Measurements from ENCODE around the gene KRT31.
"Not testable (repeated sequence)": the region's sequence is repeated elsewhere in the genome, so short reads cannot be mapped to it uniquely, and the experiment has no call there.

KRT31 gene

GRCh38 chr17:41417127-41417526 lies 19.7 kb upstream of the KRT31 start:
- no peak for DNase-seq

- no peak for DNase-seq
Observed at GRCh38 chr17:41416479-41416878, 19.1 kb upstream of the KRT31 start.

DNA sequence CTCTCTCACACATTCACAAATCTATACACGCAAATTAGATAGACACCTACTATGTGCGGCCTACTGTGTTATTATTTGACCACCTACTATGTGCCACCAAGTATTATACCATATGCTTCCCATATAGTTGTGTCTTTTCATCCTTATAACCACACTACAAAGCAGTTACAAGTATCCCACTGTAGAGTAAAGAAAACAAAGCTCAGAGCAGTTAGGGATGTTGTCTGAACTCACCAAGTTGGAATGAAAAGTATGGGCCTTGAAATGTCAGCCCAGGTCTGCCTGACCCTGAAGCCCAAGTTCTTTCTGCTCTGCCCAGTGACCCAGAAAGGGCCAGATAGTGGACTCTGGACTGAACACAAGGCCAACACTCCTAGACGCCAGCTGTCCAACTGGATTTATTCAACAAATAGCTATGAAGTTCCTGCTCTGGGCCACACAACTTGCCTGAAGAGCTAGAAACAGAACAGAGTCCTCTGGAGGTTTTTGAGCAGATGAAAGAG lies 18.5 kb upstream of the KRT31 start:
- DNase-seq = no peak

- no peak for DNase-seq
Observed at GRCh38 chr17:41415411-41415810, 18.0 kb upstream of the KRT31 start.

DNA sequence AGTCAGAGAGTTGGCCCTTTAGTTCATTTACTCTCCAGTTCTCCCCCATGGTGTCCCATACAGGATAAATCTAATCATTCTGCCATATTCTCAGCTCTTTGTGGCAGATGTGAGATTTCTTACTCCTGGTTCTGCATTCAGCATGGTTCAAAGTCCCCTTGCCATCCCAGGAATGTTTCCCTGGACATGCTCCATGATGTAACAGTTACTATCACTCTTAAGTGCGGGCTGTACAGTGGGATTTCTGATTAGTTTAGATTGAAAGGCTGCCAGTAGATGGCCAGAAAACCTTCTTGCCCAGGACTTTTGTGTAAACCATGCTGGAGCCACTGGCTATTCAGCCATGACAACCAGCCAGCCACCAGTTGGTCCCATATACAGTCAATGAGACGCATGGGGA lies 16.6 kb upstream of the KRT31 start:
- DNase-seq = no peak

DNA sequence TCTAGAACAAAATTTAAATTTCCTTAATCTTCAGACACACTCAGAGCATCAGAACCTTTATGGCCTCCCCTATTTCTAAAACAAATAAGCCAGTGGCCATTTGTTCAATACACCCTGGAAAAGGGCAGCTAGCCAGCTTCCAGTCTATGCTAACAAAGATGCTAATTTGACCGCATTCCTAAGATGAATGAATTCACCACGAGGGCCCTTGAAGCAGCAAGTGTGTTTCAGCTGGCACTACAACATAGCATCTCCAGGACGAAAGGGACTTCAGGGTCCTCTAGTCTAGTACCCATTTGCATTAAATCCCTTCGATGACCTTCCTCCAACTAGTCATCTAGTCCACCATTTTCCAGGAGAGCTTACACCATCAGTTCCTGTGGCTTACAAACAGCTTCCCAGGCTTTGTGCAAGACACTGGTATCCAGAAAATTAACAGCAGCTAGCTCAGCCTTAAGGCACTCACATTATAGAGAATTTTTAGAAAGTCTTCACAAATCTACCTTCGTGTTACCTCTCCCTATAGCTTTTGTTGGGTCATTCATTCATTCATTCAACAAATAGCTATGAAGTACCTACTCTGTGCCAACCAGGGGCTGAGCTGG lies 16.0 kb upstream of the KRT31 start:
- no peak for DNase-seq

DNA sequence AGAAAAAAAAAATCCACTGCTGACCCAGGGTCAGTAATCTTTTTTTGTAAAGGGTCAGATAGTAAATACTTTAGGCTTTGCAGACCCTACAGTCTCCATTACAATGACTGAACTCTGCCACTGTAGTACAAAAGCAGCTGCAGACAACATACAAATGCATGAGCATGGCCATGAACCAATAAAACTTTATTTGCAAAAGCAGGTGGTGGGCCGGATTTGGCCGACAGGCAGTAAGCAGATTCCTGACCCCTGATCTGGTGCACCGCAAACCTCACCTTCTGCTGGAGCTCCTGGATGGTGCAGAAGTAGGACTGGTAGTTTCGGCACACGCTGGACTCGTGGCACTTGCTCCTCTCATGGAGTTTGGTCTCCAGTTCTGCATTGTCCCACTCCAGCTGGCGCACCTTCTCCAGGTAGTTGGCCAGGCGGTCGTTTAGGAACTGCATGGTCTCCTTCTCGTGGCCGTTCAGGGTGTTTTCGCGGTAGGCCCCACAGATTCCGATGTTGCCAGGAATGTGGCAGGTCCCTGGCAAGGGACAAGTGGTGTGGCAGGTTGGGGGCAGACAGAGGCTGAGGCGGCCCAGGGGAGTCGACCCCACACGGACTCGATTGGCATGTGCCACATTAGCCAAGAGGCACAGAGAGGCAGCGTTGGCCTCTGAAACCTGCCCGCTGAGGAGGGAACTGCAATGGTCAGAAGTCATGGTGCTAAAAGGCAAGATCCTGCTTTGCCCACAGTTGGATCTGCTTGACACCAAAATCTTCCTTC lies 13.8 kb upstream of the KRT31 start:
- DNase-seq = no peak

- DNase-seq = no peak
Observed at GRCh38 chr17:41407226-41407625, 9.8 kb upstream of the KRT31 start.

DNA sequence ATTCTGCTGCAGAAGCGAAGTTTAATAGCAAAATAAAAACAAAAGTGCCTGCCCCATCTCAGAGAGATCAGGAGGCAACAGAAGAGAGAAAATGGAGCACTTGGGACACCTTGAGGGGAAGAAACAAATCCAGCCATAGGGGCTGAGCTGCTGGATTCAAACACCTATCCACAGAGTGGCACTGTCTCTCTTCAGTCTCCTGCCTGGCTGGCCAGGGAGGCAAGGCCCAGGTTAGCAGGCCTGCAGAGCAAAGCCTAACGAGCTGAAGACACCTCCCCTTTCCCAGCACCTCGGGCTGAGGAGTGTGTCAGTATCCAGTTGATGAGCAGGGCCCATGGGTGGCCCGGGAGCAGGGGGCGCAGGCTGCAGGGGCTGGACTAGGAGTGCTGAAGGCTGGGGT lies 8.8 kb upstream of the KRT31 start:
- no peak for DNase-seq

GRCh38 chr17:41404024-41404671 lies 6.7 kb upstream of the KRT31 start:
- peak; percentile 7 to 47 for DNase-seq

DNA sequence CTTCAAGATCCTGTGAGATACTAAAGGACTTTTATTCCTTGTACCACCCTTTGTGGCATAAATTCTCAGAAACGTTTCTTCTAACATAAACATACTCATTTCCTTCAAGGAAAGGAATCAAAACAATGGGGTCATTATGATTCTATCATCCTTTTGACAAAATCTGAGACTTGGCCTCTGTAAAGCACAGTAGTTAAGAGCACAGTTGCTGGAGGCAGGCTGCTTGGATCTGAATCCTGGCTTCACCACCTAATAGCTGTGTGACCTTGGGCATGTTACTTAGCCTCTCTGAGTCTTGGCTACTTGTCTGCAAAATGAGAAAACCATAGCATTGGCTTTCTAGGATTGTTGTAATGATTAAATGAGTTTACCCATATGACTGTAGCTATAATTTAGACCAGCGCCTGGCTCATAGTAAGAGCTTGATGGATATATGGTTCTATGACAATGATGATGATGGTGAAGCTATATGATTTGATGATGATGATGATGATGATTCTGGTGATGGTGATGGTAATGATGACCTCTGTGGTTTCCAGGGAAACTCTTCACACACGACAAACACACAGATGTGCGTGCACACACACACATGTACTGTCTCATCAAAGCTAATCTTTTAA lies 6.1 kb upstream of the KRT31 start:
- no peak for DNase-seq

- no peak for DNase-seq
Observed at GRCh38 chr17:41402161-41402560, 4.8 kb upstream of the KRT31 start.

DNA sequence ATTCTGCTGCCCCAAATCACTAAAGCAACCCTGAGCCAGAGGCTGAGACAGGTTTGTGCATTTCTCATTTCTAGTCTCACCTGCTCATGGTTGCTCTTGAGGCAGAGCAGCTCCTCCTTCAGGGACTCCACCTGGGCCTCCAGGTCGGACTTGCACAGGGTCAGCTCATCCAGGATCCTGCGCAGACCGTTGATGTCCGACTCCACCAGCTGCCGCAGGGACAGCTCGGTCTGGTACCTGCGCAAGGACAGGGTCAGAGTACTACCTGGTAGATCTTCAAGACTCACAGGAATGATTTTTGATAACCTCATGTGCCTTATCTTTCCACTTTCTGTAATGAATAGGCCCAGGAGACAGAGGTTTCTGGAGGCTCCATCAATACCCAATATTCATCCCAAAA lies 1.1 kb downstream of the KRT31 start:
- no peak for DNase-seq

DNA sequence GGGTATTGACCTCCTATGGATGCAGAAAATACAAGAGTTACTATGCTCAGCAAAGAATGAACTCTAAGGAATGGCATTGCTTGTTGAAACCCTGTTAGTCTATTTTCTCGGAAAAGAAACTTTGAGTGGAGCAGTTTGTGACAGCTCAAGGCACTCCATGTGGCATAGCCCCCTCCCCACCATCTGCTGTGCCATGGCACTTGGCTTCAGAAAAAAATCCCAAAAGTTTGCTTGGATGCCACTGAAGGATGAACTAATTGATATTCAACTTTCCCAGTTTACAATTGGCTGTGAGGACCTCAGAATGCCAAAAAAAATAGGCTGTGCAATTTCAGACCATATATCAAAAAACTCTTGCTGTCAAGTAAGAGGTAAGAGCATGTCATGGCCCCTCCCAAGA lies 1.8 kb downstream of the KRT31 start:
- DNase-seq = no peak

GRCh38 chr17:41395044-41395443 lies 2.4 kb downstream of the KRT31 start:
- DNase-seq = not testable (repeated sequence)

DNA sequence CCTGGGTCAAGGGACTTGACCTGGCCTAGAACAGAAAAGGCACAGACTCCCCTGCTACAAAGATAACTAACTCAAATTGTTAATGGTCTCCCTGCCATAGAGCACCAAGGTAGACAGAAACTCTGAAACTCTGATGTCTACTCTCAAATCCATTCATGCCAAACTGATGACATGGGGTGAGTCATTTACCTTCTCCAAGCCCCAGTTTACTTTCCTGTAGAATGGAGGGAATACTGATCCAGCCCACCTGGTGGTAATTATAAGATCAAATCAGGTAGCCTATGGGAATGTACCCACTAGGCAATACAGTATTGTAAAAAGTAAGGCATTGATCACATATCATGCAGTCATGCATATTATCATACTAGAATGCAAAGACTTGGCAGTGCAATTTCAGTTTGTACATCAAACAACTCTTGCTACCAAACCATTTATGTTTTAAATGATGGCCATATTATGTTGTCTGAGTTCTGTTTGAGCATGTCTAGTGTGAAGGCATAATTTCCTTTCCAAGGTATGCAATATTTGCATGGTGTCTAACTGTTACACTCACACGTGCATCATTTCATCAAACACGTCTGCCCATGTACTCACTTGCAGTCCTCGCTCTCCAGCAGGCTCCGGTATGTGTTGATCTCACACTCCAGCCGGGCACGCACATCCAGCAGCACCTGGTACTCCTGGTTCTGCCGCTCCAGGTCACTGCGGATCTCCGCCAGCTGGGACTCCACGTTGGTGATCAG lies 3.0 kb downstream of the KRT31 start:
- DNase-seq = no peak

GRCh38 chr17:41393826-41394225 lies 3.6 kb downstream of the KRT31 start:
- DNase-seq = no peak

GRCh38 chr17:41393294-41393693 lies 4.1 kb downstream of the KRT31 start:
- no peak for DNase-seq

GRCh38 chr17:41392278-41392677 lies 5.1 kb downstream of the KRT31 start:
- DNase-seq = no peak

DNA sequence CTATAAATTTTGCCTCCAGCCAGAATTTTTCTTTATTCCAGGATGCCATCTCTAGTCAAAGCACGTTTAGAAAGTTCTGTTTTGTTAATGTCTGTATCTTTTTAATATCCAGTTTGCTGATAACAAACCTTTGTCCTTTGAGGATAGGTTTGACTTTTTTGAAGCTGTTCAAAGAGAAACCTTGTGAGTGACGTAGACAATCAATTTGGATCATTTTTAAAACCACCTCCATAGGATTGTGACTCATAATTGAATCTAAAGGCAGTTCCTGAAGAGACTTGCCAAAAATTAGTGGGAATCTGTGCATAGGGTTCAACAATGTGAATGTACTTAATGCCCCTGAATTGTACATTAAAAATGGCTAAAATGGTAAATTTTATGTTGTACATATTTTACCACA lies 5.9 kb downstream of the KRT31 start:
- no peak for DNase-seq

GRCh38 chr17:41390411-41390938 lies 6.9 kb downstream of the KRT31 start:
- DNase-seq = no peak

DNA sequence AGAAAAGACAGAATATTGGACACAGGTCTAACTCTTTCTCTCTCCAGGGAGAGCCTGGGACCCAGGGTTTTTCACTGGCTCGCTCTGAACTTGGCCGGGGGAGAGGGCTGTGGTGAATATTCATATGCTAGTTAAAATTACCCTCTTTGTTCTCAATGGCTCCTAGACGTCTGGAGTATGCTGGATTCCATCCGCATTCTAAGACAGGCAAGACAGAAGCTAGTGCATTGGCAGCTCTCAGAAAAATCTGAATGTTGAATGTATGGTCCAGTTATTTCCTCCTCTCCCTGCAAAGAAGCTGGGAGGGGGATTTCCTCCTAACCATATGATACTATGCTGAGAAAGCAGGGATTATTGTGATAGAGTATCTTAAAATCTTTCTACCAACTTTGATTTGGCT lies 9.7 kb downstream of the KRT31 start:
- DNase-seq = no peak

DNA sequence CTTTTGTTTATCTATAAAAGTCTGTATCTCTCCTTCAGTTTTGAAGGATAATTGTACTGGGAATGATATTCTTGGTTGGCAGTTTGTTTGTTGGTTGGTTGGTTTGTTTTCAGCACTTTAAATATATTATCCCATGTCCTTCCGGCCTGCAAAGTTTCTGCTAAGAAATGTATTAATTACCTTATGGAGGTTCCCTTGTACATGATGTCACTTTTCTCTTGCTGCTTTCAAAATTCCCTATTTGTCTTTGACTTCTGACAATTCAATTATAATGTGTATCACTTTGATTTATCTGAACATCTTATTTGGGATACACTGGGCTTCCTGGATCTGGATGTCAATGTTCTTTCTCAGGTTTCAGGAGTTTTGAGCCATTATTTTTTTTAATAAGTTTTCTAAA lies 11.2 kb downstream of the KRT31 start:
- DNase-seq = no peak

Measured in stimulated activated CD4-positive, alpha-beta T cell treated with anti-CD3 and anti-CD28 coated beads, Interleukin-4, amount 100 ng/mL, for 4 hours (primary cell).